NCI-H774 (cell line): Measurements from ENCODE around the gene GRID2IP.
"Not testable (repeated sequence)": the region's sequence is repeated elsewhere in the genome, so short reads cannot be mapped to it uniquely, and the experiment has no call there.

Experiments
- DNase-seq: peaks from one replicate; lab custom pipeline; 2025; lab: John Stamatoyannopoulos, UW

Gene GRID2IP

DNA sequence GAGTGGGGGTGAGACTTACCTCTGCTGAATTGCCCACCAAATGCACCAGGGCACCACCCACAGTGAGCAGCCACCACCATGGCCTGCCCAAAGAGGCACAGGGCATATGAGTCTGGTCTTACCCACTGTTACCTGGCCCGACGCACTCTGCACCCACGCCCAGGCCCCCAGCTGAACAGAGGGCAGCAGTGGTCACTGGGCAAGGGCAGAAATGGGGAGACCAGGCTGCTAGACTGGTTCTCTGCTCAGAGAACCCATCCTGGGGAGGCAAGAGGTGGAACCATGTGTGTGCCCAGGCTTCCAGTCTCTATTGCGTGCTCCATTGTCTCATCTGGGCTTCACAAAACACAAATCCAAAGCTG is 64.1 kb downstream of the GRID2IP start:
- DNase-seq, result no peak

DNA sequence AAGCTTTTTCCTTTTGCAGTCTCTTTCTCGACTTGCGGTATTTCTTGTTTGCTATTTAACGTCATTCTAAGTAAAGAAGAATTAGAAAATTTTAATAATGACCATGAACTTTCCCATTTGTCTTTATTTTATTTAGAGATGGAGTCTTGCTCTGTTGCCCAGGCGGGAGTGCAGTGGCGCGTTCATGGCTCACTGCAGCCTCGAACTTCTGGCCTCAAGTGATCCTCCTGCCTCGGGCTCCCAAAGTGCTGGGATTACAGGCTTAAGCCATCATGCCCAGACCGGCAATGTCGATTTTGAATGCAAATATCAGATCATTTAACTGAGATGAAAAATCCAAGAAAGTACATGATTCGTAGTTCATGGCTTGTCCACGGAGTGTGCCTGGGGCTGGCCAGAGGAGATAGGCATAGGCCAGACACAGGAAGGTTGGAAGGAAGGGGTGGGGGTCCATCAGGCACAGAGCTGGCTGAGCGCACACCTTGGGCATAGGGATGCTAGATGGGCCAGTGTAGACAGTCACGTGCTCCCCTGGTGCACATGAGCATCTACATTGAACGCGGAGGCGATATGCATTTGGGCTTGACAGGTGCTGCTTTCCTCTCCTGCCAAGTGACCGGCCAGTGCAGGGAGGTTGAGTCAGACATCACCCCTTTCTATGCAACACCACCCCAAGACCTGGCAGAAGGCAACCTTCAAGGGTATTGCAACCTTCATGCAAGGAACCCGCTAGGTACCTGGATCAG is 64.7 kb downstream of the GRID2IP start:
- DNase-seq, result no peak

DNA sequence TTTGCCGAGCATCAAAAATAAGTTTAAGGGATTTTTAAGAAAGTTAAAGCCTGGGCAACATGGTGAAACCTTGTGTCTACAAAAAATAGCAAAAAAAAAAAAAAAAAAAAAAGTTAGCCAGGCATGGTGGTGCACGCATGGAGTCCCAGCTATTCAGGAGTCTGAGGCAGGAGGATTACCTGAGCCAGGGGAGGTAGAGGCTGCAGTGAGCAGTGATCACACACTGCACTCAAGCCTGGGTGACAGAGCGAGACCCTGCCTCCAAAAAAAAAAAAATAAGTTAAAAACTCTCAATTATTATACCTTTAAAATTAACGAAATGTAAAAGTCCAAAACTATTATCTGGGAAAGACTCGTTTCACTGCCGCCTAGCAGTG is 68.5 kb downstream of the GRID2IP start:
- no peak for DNase-seq

DNA sequence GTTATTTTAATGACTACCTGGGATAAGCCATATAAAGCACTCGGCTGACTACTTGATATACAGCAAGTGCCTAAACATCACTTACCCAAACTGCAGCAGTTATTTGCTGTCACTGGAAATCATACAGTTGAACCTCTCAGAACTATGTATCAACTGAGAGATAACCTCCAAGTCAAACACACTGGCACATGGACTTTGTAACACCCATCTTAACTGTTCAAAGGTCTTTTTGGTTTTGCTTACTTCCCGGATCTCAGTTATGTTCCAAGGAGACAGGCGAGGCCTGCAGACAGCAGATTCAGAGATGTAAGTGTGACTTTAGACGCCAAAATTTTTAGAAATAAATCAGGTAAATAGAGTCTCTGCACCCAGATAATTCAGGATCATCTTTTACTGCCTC is 69.0 kb downstream of the GRID2IP start:
- no peak for DNase-seq

DNA sequence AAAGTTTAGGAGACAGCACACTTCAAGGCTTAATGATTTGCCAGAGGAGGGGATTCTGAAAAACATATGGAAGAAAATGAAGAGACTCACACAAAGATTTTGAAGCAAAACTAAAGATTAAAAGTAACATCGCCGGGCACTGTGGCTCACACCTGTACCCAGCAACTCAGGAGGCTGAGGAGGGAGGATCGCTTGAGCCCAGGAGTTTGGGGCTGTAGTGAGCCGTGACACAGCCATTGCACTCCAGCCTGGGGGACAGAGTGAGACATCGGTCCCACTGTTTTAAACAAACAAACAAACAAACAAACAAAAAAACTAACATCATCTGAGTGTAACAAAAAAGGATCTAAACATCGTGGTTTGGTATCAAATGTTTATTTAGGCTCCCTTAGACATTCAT is 69.8 kb downstream of the GRID2IP start:
- DNase-seq, result no peak

DNA sequence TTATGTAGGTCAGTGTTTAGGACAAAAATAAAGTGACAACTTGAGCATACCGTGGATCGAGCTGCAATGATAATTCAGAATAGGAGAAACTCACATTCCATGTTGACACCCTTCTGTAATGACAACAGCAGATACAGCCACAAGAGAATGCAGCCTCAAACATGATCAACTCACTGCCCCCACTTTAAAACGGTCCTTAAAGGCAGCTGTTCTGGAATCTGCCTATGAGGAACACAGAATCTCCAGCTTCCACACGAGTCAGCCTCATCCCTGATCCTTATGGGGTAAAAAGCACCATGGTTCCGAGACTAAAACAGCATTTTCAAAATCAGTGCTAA is 71.0 kb downstream of the GRID2IP start:
- DNase-seq, result no peak

DNA sequence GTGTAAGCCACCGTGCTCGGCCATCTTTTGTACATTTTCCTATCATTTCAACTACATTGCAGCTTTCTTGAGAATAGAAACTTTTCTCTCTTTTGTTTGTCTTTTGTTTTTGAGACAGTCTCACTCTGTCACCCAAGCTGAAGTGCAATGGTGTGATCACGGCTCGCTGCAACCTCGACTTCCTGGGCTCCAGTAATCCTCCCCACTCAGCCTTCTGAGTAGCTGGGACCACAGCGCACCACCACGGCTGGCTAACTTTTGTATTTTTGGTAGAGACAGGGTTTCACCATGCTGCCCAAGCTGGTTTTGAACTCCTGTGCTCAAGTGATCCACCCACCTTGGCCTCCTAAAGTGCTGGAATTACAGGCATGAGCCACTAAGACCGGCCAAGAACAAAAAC is 72.2 kb downstream of the GRID2IP start:
- DNase-seq, result no peak

DNA sequence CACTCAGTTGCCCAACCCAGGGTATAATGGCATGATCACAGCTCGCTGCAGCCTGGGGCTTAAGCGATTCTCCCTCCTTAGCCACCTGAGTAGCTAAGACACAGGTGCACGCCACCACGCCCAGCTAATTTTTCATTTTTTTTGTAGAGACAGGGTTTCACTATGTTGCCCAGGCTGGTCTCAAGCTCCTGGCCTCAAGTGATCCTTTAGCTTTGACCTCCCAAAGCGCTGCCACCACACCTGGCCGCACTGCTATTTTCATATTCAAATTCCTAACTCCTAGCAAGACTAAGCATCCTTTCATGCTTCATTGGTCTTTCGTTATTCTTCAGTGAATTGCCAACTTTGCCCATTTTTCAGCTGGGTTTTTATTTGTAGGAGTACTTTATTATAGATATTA is 73.1 kb downstream of the GRID2IP start:
- no peak for DNase-seq

DNA sequence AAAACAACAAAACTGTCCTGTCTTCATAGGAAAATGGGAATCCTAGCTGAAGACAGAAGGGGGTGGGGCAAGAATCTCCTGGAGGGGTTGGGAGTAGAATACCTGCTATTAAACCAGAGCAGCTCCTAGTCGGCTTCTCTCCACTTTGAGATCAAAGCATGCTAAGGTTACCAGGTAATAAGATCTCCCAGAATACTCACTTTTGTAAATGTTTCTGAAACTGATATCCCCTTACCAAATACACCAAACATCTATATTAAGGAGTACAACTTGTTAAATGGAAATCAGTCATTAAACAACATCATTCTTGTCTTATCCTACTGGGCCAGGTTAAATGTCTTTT is 74.0 kb downstream of the GRID2IP start:
- no peak for DNase-seq

DNA sequence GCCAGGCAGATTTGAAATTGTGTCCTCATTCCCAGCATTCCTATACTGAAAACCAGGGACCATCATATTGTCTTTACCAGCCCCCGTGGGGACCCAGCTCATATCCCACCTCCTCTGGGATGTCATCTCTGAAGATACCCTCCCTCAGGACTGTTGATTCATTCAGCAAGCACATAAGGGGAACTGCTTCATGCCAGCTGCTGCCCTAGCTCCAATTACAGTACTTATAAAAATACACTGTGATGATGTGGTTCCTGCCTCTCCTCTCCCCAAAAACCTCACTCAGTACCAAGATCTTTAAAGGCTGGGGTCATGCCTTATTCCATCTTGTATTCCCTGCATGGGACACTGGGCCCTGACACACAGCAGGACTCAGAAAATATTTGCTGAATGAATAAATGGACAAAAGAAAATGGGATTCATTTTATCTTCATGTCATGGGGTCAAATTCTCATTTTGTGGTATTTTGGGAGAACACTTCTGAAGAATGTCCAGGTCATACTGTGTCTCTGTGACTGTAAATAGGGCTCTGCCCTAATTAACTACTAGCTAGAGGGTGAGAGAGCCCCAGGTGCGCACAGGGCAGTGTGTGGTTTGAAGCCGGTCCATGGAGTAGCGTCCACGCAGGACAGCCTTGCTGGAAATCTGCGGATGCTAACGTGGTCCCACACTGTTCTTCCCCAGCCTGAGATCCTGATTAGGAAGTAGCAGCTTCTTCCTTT is 74.5 kb downstream of the GRID2IP start:
- DNase-seq, result no peak

DNA sequence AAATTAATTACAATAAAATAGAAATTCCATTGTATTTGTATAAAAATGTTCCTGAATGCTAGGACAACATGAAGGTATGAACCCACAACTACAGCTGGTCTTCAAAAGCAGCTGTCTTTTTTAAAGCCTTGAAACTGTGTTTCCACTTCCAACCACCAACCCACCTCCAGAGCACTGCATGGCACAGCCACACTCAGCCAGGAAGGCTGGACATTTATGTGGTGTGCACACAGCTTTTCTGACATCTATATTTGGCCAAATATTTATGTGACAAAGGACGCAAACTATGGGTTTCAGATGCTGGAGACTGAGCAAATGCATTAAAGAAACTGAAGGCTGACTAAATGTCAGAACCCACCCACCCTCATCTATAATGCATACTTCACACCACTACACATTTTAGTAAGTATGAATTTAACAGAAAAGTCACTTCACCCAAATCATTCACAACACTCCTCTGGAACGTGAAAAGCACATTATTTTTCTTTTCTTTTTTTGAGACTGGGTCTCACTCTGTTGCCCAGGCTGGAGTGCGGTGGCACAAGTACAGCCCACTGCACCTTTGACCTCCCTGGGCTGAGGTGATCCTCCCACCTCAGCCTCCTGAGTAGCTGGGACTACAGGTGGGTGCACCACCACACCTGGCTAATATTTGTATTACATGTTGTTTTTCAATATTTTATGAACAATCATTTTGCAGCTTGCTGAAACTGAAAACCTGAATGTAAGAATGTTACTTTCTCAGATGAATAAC is 75.7 kb downstream of the GRID2IP start:
- no peak for DNase-seq

DNA sequence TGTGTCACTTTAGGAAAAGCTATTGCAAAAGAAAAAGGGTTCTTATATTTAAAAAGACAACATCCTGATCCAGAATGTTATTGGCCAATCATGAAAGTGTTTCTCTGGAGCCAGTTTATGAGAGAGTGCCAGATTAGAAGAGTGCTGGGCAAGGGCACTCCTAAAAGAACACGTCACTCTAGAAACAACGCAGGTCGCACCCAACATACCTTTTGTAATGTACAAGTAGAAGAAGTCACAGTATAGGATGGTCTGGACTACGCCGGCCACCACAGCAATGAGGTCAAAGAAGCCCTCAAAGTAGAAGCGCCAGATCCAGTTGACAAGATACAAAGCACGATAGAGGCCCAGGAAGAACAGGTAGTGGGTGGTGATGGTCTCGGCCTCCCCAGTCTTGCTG is 85.4 kb downstream of the GRID2IP start:
- no peak for DNase-seq

DNA sequence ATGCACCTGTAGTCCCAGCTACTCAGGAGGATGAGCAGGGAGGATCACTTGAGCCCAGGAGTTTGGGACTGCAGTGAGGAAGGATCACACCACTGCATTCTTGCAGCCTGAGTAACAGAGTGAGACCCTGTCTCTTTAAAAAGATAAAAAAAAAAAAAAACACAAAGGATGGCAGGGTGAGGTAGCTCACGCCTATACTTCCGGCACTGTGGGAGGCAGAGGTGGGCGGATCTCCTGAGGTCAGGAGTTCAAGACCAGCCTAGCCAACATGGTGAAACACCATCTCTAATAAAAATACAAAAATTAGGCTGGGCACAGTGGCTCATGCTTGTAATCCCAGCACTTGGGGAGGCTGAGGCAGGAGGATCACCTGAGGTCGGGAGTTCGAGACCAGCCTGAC is 87.7 kb downstream of the GRID2IP start:
- not testable (repeated sequence) for DNase-seq

DNA sequence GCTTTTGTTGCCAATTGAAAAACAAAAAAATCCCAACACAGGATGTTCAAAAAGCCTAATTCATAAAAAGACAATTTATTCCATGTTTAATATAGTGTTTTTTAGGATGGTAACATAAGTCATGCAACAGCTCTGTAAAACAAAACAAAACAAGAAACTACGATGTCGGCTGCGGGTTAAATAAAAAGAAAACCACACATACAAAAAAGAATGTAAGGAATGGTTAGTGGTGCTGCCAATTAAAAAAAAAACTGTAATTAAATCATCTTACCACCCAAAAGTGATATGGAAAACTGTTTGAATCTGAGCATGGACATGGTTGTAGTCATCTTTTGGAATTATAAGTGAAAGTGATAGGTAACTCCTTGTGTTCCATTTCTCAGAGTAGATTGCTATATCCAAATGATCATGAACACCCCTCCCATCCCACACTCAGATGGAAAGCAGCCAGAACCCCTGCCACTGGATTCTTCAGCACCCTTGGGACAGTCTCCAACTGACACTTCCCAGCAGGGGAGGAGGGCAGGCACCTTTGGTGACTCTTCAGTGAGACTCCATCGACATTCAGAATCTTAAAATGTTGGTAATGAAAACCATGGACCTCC is 89.2 kb downstream of the GRID2IP start:
- no peak for DNase-seq

DNA sequence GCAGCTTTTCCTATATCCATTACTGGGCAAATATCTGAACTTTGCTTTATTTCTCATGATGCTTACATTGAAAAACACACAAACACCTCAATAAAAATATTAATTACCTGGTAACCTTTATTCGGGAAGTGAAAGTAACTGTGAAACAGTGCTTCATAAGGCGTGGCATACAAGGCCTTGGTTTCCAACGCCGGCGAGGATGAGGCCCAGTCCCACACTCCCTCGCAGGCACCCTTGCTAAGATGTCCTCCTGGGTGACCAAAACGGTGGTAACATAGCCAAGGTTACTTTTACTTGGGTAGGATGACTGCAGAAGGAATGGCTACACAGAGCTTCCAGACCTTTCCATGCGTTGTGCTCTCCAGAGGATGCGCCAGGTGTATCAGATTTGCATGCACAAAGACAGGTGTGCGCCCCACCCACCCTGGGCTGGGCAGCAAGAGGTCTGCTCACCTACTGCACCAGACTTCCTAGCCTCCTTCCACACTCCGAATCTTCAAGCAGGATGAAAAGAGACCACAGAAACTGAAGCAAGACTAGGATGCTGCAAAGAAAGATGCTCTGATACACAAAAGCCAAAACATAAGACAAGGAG is 90.2 kb downstream of the GRID2IP start:
- DNase-seq, result no peak

DNA sequence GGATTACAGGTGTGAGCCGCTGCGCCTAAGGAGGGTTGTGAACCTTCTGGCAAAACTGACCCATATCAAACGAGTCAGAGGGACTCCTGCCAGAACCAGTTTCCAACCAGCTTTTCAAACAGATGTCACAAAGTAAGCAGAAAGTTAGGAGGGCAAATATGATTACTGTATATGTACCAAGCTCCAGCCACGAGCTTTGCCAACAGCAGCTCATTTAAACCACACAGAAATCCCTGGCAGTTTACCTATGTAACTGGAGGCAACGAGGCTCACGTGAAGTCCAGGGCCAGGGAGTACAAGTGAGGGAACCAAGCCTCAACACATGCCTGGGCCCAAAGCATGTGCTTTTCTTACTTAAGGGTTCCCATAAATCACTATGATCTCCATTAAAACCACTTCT is 91.0 kb downstream of the GRID2IP start:
- DNase-seq, result no peak

DNA sequence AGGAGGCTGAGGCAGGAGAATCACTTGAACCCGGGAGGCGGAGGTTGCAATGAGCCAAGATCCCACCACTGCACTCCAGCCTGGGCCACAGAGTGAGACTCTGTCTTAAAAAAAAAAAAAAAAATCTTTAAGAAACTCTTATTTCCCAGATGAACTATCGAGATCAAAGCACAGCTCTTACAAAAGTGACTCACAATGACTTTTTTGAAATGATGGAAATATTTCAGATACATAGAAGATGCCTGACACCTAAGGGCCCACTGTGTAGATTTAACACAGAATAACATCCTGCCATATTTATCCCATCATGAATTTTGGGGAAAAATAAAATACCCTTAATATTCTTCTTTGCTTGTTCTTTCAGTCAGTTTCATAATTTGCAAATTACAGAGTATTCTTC is 92.6 kb downstream of the GRID2IP start:
- DNase-seq, result not testable (repeated sequence)

DNA sequence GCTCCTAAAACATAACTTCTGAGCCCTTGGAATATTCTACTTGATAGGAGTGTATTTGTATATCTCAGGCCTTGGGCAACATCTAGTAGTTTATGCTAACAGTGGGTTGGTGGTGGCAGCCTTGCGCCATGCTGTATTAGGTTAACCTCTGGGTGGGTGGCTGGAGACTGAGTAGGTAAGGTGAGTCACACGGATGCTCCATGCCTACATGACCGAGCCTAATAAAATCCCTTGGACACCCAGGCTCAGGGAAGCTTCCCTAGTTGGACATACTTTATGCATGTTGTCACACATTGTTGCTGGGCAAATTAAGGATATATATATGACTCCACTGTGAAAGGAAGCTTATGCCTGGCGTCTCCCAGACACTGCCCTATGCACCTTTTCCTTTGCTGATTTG is 97.5 kb downstream of the GRID2IP start:
- DNase-seq, result no peak

DNA sequence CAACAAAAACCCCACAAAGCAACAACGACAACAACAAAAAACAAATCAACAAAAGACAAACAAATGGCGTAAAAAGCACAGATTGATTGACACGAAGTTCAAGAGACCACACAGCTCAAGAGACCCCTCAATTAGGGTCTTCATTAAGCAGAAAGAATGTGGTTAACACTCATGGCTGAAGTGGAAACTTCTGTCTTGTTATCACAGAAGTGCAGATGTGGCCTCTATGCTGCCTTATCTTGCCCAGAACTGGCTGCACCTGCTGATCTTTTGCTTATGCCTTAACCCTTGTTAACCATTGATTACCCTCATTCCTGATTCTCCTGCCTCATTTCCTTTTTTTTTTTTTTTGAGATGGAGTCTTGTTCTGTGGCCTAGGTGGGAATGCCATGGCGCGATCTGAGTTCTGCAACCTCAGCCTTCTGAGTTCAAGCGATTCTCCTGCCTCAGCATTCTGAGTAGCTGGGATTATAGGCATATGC is 100.0 kb downstream of the GRID2IP start:
- DNase-seq, result no peak

DNA sequence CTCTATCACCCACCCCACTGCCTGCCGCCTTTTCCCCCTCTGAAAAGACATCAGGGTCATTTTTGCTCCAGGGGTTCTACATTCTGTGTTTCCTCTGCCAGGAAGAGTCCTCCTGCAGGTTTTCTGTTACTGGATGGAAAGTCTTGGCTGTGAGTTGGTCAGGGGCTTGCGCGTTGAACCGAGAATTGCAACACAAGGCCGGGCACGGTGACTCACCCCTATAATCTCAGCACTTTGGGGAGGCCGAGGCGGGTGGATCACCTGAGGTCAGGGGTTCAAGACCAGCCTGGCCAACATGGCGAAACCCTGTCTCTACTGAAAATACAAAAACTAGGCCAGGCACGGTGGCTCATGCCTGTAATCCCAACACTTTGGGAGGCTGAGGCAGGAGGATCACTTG is 100.7 kb downstream of the GRID2IP start:
- not testable (repeated sequence) for DNase-seq

DNA sequence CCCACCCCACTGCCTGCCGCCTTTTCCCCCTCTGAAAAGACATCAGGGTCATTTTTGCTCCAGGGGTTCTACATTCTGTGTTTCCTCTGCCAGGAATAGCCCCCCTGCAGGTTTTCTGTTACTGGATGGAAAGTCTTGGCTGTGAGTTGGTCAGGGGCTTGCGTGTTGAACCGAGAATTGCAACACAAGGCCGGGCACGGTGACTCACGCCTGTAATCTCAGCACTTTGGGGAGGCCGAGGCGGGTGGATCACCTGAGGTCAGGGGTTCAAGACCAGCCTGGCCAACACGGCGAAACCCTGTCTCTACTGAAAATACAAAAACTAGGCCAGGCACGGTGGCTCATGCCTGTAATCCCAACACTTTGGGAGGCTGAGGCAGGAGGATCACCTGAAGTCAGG is 101.4 kb downstream of the GRID2IP start:
- not testable (repeated sequence) for DNase-seq

DNA sequence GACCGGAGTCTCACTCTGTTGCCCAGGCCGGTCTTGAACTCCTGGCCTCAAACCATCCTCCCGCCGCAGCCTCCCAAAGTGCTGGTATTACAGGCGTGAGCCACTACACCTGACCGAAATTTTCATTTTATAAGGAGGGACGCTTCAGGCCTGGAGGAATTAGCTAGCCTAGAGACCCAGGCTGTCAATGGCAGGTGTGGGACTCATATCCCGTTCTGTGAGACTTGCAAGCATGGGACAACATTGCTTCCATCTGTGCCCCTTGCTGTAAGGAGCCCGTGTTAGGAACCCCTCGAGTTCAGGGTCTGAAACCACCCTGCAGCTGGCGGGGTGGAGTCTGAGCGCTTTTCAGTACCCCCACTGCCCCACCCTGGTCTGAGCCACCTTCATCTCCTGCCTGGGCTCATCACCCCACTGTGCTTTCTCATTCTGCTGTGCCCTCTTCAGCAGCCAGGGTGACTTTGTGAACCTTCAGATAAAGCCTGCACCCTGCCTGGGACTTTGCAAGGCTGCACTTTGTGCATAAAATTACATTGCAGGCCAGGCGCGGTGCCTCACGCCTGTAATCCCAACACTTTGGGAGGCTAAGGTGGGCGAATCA is 102.2 kb downstream of the GRID2IP start:
- no peak for DNase-seq
